ENCODE data around the gene NAA50.

The NAA50 gene

GRCh38 chr3:113741620-113742019, 4.4 kb downstream of the NAA50 start:
- no peak for DNase-seq (ENCODE audit: low spot score)

GRCh38 chr3:113741086-113741485, 5.0 kb downstream of the NAA50 start:
- DNase-seq (ENCODE audit: low spot score), result no peak

- DNase-seq (ENCODE audit: low spot score), result peak; percentile 82
Measured at GRCh38 chr3:113736548-113737089, 9.4 kb downstream of the NAA50 start.

GRCh38 chr3:113731694-113732093, 14.4 kb downstream of the NAA50 start:
- no peak for DNase-seq (ENCODE audit: low spot score)

- no peak for DNase-seq (ENCODE audit: low spot score)
Measured at GRCh38 chr3:113730550-113730949, 15.5 kb downstream of the NAA50 start.

GRCh38 chr3:113728661-113729060, 17.4 kb downstream of the NAA50 start:
- no peak for DNase-seq (ENCODE audit: low spot score)

- no peak for DNase-seq (ENCODE audit: low spot score)
Measured at GRCh38 chr3:113721636-113722035, 24.4 kb downstream of the NAA50 start.

GRCh38 chr3:113719758-113720157, 26.3 kb downstream of the NAA50 start:
- no peak for DNase-seq (ENCODE audit: low spot score)

- DNase-seq (ENCODE audit: low spot score), result no peak
Measured at GRCh38 chr3:113719294-113719693, 26.8 kb downstream of the NAA50 start.

- no peak for DNase-seq (ENCODE audit: low spot score)
Measured at GRCh38 chr3:113717818-113718217, 28.2 kb downstream of the NAA50 start.

- no peak for DNase-seq (ENCODE audit: low spot score)
Measured at GRCh38 chr3:113717308-113717707, 28.7 kb downstream of the NAA50 start.

GRCh38 chr3:113714702-113715101, 31.3 kb downstream of the NAA50 start:
- no peak for DNase-seq (ENCODE audit: low spot score)

- DNase-seq (ENCODE audit: low spot score), result no peak
Measured at GRCh38 chr3:113712129-113712528, 33.9 kb downstream of the NAA50 start.

- no peak for DNase-seq (ENCODE audit: low spot score)
Measured at GRCh38 chr3:113707835-113708234, 38.2 kb downstream of the NAA50 start.

- peak; percentile 15 for DNase-seq (ENCODE audit: low spot score)
Measured at GRCh38 chr3:113698956-113699355, 47.1 kb downstream of the NAA50 start.

GRCh38 chr3:113698213-113698742, 47.8 kb downstream of the NAA50 start:
- no peak for DNase-seq (ENCODE audit: low spot score)

GRCh38 chr3:113697500-113698090, 48.5 kb downstream of the NAA50 start:
- peak; percentile 13 for DNase-seq (ENCODE audit: low spot score)

- DNase-seq (ENCODE audit: low spot score), result peak; percentile 99
Measured at GRCh38 chr3:113696658-113697499, 49.2 kb downstream of the NAA50 start.

GRCh38 chr3:113695786-113696645, 50.0 kb downstream of the NAA50 start, which contains the start of gene USF3:
Gene USF3 (minus strand): TSS chr3:113696642. CDS start chr3:113674878, 21,764 bp downstream.
- DNase-seq (ENCODE audit: low spot score), result peak; percentile 66

GRCh38 chr3:113695431-113695785, 50.6 kb downstream of the NAA50 start:
- DNase-seq (ENCODE audit: low spot score), result no peak

GRCh38 chr3:113690482-113690881, 55.6 kb downstream of the NAA50 start:
- DNase-seq (ENCODE audit: low spot score), result no peak
